Measurements from ENCODE around the gene DAAM2. TPM values are rescaled to one million over a fixed set of nuclear protein-coding genes. Genes with fewer than 3 reads are reported as not detected.

The DAAM2 gene
- polyA plus RNA-seq, 1 of the 3 experiments (the other 2 are of a cell fraction) = 0.20 TPM

DNA sequence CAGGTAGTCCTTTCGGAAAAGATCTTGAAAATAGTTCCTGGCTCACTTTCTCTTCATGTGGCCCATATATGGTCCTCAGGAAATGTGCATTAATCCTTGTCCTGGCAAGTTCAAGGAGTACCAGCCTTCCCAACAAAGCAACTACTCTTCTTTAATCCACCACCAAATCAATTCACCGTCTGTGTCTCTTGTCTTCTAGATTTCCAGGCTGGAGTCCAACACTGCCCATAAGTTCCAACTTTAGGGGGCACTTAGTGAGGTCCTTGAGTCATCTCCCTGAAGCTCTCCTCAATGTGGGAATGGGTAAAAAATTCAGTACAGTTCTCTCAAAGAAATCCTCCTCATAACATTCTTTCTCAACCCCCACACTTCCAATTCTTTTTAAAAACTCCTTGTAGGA is 6.9 kb upstream of the DAAM2 start:
- Histone ChIP-seq H3K4me3 (ENCODE audit: low read depth in 2 of 2, low read length in 1 of 2) (no peak overlapping the region), H2AFZ (ENCODE audit: low read depth) (no peak overlapping the region), H3K27me3 (ENCODE audit: insufficient read depth) (no peaks in the 10 kb centered on the region), H3K9ac (no peak overlapping the region), H3K27ac (ENCODE audit: low read depth in 2 of 2, low read length in 1 of 2) (no peak overlapping the region), H3K4me2 (no peak overlapping the region), H3K9me3 (no peaks in the 10 kb centered on the region), H4K20me1 (ENCODE audit: insufficient read depth) (no peaks in the 10 kb centered on the region), H3K36me3 (replicated peaks in 1 of 2; ENCODE audit: control insufficient read depth in 1 of 2, insufficient read depth in 2 of 2, low read length in 1 of 2) (no peaks in the 10 kb centered on the region), H3K4me1 (ENCODE audit: control insufficient read depth in 1 of 2, insufficient read depth in 2 of 2, low read depth in 1 of 2, low read length in 1 of 2) (no peaks in the 10 kb centered on the region), H3K79me2 (ENCODE audit: insufficient read depth) (no peaks in the 10 kb centered on the region), H3F3A (replicated peaks; ENCODE audit: insufficient read depth) (no peaks in the 10 kb centered on the region), H3K9me2 (no peaks in the 10 kb centered on the region; the same call in 1 of the 2 replicates)
- no peak for TF ChIP-seq ELF1 (IDR thresholded peaks at IDR 0.05)
- TF ChIP-seq GABPA (IDR thresholded peaks at IDR 0.05; ENCODE audit: low read depth) = no peak
- TF ChIP-seq, protein P1, sequence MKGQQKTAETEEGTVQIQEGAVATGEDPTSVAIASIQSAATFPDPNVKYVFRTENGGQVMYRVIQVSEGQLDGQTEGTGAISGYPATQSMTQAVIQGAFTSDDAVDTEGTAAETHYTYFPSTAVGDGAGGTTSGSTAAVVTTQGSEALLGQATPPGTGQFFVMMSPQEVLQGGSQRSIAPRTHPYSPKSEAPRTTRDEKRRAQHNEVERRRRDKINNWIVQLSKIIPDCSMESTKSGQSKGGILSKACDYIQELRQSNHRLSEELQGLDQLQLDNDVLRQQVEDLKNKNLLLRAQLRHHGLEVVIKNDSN (IDR thresholded peaks at IDR 0.05; ENCODE audit: borderline replicate concordance, low read depth) = no peak
- no peak for TF ChIP-seq NRF1 (IDR thresholded peaks at IDR 0.05; ENCODE audit: low read depth, low read length)
- no peak for TF ChIP-seq EZH2phosphoT487 (IDR thresholded peaks at IDR 0.05; ENCODE audit: borderline replicate concordance, low read depth)
- no peak for TF ChIP-seq EP300 (IDR thresholded peaks at IDR 0.05; ENCODE audit: borderline replicate concordance in 1 of 2, low read depth in 1 of 2, low read length in 1 of 2)
- TF ChIP-seq, protein P2, sequence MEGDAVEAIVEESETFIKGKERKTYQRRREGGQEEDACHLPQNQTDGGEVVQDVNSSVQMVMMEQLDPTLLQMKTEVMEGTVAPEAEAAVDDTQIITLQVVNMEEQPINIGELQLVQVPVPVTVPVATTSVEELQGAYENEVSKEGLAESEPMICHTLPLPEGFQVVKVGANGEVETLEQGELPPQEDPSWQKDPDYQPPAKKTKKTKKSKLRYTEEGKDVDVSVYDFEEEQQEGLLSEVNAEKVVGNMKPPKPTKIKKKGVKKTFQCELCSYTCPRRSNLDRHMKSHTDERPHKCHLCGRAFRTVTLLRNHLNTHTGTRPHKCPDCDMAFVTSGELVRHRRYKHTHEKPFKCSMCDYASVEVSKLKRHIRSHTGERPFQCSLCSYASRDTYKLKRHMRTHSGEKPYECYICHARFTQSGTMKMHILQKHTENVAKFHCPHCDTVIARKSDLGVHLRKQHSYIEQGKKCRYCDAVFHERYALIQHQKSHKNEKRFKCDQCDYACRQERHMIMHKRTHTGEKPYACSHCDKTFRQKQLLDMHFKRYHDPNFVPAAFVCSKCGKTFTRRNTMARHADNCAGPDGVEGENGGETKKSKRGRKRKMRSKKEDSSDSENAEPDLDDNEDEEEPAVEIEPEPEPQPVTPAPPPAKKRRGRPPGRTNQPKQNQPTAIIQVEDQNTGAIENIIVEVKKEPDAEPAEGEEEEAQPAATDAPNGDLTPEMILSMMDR (IDR thresholded peaks at IDR 0.05) = no peak
- 34% methylated on average over 2 of the region's 2 CpGs for WGBS (ENCODE audit: low lambda C conversion rate)
- ChIA-PET POLR2A (no interaction called here), CTCF (interaction anchor here (1.7 kb wide), 1 partner anchor 12 kb away, joined by 5 read pairs; no protein-coding TSS in a partner anchor)
- DNase-seq = no peak

DNA sequence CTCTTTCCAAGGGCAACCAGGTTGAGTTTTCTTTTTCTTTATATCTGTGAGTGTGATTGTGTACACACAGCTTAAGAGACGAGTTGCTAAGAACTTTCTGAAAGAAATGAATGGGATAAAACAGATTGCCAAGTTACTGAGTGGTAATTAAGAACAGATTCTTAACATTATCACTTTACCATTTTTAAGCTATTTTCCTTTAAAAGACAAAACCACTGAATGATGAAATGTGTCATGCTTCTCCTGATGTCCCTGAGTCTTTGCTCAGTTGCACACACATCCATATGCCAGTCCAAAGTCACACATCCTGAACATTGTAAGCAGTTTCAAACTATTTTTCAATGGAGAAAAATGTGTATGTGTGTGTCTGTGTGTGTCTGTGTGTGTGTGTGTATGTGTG is 5.5 kb upstream of the DAAM2 start:
- H3K9ac ChIP-seq = no peak overlapping the region
- H3K4me2 ChIP-seq = no peak overlapping the region
- H3K27ac ChIP-seq (ENCODE audit: low read depth in 2 of 2, low read length in 1 of 2) = no peak overlapping the region
- no peaks in the 10 kb centered on the region for H3K9me3 ChIP-seq
- no peaks in the 10 kb centered on the region for H4K20me1 ChIP-seq (ENCODE audit: insufficient read depth)
- no peaks in the 10 kb centered on the region; the same call in 1 of the 2 replicates for H3K9me2 ChIP-seq
- no peaks in the 10 kb centered on the region for H3K36me3 ChIP-seq (replicated peaks in 1 of 2; ENCODE audit: control insufficient read depth in 1 of 2, insufficient read depth in 2 of 2, low read length in 1 of 2)
- H3K4me1 ChIP-seq (ENCODE audit: control insufficient read depth in 1 of 2, insufficient read depth in 2 of 2, low read depth in 1 of 2, low read length in 1 of 2) = peaks cover 0 to under 1% of the 10 kb centered on the region in 2 experiments; a peak in 1 of 4 replicates
- no peak overlapping the region for H3K4me3 ChIP-seq (ENCODE audit: low read depth in 2 of 2, low read length in 1 of 2)
- no peak for DNase-seq
- no peak for TF ChIP-seq EZH2phosphoT487 (IDR thresholded peaks at IDR 0.05; ENCODE audit: borderline replicate concordance, low read depth)
- TF ChIP-seq FOXJ3 (CRISPR knock-in tag; IDR thresholded peaks at IDR 0.05) = no peak
- TF ChIP-seq, protein P1 (IDR thresholded peaks at IDR 0.05; ENCODE audit: borderline replicate concordance, low read depth) = no peak
- no peak for TF ChIP-seq SMC3 (IDR thresholded peaks at IDR 0.05; ENCODE audit: low read depth, low read length)
- no peak for TF ChIP-seq TCF12 (IDR thresholded peaks at IDR 0.05)
- no peak for TF ChIP-seq MXI1 (IDR thresholded peaks at IDR 0.05; ENCODE audit: low read depth, low read length)
- no peak for TF ChIP-seq EP300 (IDR thresholded peaks at IDR 0.05; ENCODE audit: borderline replicate concordance in 1 of 2, low read depth in 1 of 2, low read length in 1 of 2)
- TF ChIP-seq, protein P2 (IDR thresholded peaks at IDR 0.05) = no peak
- TF ChIP-seq YY1 (IDR thresholded peaks at IDR 0.05; ENCODE audit: low read depth) = no peak
- WGBS (ENCODE audit: low lambda C conversion rate) = 20% methylated on average over 1 of the region's 1 CpG
- no peaks in the 10 kb centered on the region for H3F3A ChIP-seq (replicated peaks; ENCODE audit: insufficient read depth)
- POLR2A ChIA-PET = no interaction called here
- no peaks in the 10 kb centered on the region for H3K27me3 ChIP-seq (ENCODE audit: insufficient read depth)
- no peak overlapping the region for H2AFZ ChIP-seq (ENCODE audit: low read depth)
- no peaks in the 10 kb centered on the region for H3K79me2 ChIP-seq (ENCODE audit: insufficient read depth)
- CTCF ChIA-PET = interaction anchor here (1.7 kb wide), 1 partner anchor 11 kb away, joined by 5 read pairs; no protein-coding TSS in a partner anchor
